ENCODE measurements around the gene HLA-DPA1.
"Not testable (repeated sequence)": the region's sequence is repeated elsewhere in the genome, so short reads cannot be mapped to it uniquely, and the experiment has no call there.

HLA-DPA1 gene

GRCh38 chr6:33088258-33088930 lies 14.9 kb upstream of the HLA-DPA1 start:
- no peak for DNase-seq

DNA sequence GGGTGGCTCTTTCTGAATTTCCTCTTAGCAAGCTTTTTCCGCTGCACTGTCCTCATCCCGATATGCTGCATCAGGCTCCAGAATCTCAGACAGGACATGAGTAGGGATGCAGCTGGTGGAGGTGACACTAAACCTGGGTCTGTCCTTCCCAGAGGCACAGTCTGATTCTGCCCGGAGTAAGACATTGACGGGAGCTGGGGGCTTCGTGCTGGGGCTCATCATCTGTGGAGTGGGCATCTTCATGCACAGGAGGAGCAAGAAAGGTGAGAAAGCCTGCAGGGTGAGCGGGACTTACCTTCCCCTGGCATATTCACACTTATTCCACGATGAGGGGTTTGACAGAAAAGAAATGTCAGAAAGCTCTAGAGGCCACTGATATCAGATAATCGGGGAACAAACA lies 12.2 kb upstream of the HLA-DPA1 start:
- DNase-seq, result no peak

DNA sequence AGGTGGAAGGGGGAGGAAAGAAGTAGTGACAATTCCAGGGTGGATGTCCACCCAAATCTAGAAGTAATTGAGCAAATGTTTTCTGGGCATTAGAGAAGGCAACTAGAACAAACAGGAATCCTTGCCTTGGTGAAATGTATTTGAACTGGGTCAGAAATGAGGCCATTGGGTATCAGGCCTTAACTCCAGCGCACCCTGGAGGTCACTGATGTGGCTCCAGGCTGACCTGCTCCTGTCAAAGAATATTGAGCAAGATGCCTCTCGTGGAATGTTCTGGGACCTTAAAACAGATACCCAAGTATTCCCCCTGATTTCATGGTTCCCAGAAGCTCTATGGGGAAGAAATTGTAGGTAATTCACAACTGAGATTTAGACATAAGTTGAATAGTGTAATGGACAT lies 9.3 kb upstream of the HLA-DPA1 start:
- no peak for DNase-seq

- DNase-seq, result no peak
These were observed 7.8 kb upstream of the HLA-DPA1 start for GRCh38 chr6:33081098-33081824.

GRCh38 chr6:33080127-33081089 lies 7.0 kb upstream of the HLA-DPA1 start:
- no peak for DNase-seq

DNA sequence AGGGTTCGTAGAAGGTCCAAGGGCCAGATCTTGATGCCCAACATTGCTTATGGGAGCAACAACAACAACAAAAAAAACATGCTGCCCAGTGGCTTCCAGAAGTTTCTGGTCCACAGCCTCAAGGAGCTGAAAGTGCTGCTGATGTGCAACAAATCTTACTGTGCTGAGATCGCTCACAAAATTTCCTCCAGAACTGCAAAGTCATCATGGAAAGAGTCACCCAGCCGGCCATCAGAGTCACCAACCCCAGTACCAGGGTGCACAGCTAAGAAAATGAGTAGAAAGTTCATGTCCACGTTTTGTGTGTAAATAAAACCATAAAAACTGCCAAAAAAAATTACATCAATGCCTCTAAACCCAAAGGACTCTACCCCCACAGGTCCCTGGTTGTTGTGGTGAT lies 6.1 kb upstream of the HLA-DPA1 start:
- no peak for DNase-seq

- DNase-seq, result no peak
These were observed 5.6 kb upstream of the HLA-DPA1 start for GRCh38 chr6:33078919-33079521.

DNA sequence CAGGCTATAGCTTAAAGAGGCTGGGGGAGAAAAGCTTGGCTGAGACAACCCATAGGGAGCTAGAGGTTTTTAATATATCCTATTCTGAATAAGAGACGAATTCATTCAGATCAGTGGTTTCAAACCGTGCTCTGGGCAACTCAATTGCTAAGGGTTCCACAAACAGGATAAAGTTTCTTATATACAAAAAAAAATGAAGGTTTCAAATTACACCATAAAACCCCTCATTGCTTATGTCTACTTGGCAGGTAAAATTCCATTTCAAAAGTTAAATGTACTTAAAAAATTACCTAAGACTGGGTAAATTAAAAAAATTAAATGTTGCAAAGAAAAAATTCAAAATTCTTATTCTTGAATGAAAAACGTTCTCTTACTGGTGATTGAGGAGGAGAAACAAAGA lies 5.0 kb upstream of the HLA-DPA1 start:
- DNase-seq, result no peak

DNA sequence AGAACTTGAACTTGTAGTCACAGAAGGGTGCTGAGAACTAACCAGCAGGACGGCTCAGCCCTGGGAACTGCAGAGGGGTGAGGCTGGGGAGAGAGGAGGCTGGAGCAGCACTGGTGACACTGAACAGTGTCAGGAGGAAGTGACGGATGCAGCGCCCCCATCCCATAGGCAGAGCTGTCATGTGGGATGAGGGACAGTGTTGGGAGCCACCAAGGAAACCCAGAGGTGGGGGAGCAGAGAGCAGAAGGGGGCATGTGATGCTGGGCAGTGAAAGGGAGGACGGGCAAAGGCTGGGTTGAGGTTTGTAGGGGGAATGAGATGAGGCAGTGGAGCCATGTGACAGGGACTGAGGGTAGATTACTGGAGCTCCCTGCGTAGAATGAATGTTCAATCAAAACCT lies 4.5 kb upstream of the HLA-DPA1 start:
- DNase-seq, result no peak

DNA sequence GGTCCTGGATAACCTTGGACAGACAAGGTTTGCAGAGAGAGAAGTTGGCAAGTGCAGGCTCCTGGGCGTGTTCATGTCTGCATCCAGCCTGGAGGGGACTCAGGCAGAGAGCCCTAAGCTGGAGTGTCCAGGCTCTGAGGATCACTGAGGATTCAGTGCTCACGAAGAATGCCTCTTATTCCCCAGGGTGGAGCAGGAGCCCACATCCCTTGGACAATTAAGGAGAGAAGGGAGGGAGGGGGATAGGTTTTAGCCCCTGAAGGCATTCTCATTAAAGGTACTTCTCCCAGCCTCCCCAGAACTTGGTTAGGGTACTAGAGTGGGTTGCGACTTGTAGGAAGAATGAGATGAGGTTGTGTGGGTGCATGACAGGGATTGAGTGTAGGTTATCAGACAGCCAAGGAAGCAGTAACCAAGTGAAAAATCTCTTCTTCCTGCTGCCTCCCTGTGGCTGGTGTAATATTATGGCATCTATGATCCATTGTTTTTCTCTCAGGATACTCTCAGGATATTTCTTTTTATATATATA lies 3.0 kb upstream of the HLA-DPA1 start:
- no peak for DNase-seq

DNA sequence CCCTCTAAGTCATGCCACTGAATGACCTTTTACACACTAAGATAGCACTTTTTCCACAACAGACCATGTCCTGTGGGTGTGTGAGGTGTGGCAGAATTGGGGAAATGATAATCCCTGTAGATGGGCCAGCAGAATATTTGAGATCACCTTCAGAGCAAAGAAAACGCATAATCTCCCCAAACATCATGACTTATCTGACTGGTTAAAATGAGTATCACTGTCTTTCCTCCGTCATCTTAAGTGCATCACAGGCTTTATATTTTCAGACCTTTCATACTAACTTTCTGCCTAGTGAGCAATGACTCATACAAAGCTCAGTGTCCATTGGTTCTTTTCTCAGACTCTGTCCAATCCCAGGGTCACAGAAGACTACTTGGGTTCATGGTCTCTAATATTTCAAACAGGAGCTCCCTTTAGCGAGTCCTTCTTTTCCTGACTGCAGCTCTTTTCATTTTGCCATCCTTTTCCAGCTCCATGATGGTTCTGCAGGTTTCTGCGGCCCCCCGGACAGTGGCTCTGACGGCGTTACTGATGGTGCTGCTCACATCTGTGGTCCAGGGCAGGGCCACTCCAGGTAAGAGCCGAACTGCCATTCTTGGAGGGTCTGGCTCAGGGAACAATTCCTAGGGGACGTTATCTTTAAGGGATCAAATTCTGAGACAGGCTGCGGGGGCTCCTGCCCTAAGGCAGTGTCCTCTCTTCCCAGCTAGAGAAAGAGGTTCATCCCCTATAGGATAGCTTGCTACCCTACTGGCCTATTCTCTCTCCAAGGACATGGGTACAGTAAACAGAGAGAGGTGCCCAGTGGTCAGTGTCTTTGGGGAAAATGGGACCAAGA lies 2.3 kb upstream of the HLA-DPA1 start, which contains the start of gene HLA-DPB1:
TSS of gene HLA-DPB1 (plus strand) at position 423 of the 838 bp plus-strand sequence. CDS start at position 475, 52 bp downstream.
- DNase-seq, result no peak

- DNase-seq, result no peak
These were observed 1.7 kb upstream of the HLA-DPA1 start for GRCh38 chr6:33075208-33075567.

DNA sequence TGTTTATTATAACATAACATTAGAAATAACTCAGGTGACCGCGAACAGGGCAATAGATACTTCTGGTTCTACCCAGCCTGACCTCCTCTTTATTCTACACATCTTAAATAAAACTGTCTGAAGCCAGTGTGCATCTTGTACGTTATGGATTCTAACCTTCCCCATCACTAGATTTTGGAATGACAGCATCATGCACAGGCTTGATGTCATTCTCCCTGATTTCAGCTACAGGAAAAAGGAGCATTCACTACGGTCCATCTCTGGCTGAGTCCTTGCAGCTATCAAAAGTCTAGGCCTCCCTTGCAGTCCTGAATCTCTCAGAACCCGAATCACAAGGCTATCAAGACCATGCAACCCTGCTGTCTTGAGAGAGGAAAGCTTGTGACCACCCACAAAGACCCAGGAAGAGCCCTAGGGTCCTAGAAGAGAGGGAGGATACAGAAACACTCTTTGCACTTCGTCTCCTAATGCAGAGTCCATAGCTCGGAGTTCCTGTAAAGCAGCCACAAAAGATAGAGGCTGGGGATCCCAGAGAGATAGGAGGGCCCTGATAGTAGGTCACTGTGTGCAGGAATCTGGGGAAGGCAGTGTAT lies 845 bp downstream of the HLA-DPA1 start:
- no peak for DNase-seq

DNA sequence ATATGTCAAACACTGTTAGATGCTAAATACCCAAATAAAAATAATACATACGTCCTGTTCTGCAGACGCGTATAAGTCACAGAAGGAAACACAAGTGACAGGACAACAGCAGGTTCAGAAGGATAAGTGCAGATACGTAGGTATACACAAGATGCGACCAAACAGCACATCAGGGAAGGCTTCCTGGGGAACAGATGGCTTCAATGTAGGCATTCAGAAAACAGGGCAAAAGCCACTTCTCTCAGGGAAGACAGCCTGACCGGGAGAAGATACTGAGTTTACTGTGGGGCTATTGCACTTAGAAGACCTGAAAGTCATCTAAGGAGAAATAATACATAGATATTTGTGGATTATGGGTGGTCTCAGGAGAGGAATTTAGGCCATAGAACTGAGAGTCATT lies 1.9 kb downstream of the HLA-DPA1 start:
- DNase-seq, result no peak

DNA sequence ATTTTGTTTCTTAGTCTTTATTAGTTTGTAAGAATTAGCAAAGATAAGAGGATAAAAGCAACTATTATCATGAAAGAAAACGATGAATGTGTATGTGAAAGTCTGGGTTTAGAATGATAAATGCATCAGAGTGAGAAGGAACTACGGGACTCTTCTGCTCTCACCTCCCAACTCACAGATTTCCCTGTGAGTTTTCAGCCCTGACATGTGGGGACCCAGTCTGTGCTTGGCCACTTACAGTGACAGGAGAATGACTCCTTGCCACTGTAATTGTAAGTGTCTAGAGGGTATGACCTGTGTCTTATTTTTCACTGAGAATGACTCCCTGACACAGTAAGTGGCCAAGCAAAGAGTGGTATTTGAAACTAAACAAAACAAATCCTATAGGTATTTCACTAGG lies 2.5 kb downstream of the HLA-DPA1 start:
- DNase-seq, result no peak

DNA sequence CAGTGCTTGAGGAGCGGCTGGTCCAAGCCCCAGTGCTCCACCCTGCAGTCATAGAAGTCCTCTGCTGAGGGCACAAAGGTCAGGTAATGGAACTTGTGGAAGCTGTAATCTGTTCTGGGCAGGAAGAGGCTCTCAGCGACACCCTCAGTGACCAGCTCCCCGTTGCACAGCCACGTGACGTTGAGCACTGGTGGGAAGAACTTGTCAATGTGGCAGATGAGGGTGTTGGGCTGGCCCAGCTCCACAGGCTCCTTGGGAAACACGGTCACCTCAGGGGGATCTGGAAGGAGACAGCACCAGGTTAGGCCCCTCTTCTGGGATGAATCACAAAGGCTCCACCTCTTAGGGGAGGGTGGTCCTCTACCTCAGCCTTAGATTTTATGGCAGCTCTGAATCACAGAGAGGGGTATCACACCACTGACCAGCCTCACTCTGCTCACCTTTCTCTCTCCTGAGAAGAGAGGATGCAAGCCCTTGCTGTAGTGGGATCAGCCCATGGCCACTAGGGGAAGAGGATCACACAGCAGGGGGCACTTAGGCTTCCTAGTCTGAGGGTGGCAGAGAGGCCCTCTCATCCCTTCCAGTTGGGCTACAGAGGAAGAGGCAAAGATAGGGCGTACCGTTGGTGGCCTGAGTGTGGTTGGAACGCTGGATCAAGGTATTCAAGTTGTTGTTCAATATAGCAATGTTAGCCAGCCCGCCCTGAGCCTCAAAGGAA lies 4.3 kb downstream of the HLA-DPA1 start:
- no peak for DNase-seq

GRCh38 chr6:33066917-33067521 lies 6.4 kb downstream of the HLA-DPA1 start:
- DNase-seq, result no peak

- no peak for DNase-seq
These were observed 8.1 kb downstream of the HLA-DPA1 start for GRCh38 chr6:33065312-33065711.

DNA sequence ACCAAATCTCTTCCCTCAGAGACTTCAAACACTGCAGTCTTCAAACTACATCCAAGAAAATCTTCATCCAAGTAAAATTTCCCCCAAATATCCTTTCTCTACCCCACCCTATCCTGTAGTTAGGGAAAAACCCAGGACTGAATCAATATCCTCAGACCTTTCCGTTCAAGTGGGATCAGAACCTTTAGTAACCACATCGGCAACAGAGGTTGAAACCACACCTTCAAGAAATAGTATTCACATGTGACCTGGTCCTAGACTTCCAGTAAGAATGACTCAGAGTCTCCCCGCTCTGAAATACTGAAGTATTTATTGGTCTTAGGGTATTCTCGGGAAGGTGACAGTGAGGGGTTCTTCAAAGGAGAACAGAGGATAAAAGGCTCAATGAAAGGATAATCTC lies 8.7 kb downstream of the HLA-DPA1 start:
- DNase-seq, result no peak

DNA sequence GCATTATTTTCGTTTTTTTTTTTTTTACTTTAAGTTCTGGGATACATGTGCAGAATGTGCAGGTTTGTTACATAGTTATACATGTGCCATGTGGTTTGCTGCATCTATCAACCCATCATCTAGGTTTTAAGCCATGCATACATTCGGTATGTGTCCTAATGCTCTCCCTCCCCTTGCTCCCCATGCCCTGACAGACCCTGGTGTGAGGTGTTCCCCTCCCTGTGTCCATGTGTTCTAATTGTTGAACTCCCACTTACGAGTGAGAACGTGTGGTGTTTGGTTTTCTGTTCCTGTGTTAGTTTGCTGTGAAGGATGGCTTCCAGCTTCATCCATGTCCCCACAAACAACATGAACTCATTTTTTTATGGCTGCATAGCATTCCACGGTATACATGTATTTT lies 10.0 kb downstream of the HLA-DPA1 start:
- not testable (repeated sequence) for DNase-seq
